HepG2 (cell line): Measurements from ENCODE around the gene CCM2L.

ENCODE experiments used
- ATF2 ChIP-seq: sonication (generic); formaldehyde crosslinking; IDR thresholded peaks from 2 replicates; pipeline ENCODE4 v1.4.0; 2020; ENCODE audit warnings: missing genetic modification reagents
- BHLHE40 ChIP-seq: IDR thresholded peaks from 2 replicates; pipeline ENCODE4 v1.6.1; 2011; ENCODE audit warnings: low read length, improper control_type of control experiment
- CTCF ChIP-seq: sonication (generic); formaldehyde crosslinking; IDR thresholded peaks from 2 replicates; pipeline ENCODE4 v1.5.0; 2020; ENCODE audit warnings: mild to moderate bottlenecking, missing genetic modification reagents, moderate library complexity
- GABPA ChIP-seq, 2 experiments: IDR thresholded peaks; 2 replicates each; pipeline ENCODE4 v1.6.1; 2011 to 2016; ENCODE audit warnings: low read depth in 2 of 2, low read length in 1 of 2, missing biosample characterization in 1 of 2, missing genetic modification characterization in 1 of 2
- HDAC2 ChIP-seq: sonication (generic); formaldehyde crosslinking; IDR thresholded peaks from 2 replicates; pipeline ENCODE4 v1.4.0; 2020; ENCODE audit warnings: missing genetic modification reagents
- LRRFIP1 ChIP-seq: sonication (generic); formaldehyde crosslinking; conservative IDR thresholded peaks from 2 replicates; pipeline ENCODE4 v1.4.0; 2020; ENCODE audit warnings: missing genetic modification reagents
- PLSCR1 ChIP-seq: sonication (generic); formaldehyde crosslinking; IDR thresholded peaks from 2 replicates; pipeline ENCODE4 v1.5.0; 2020; ENCODE audit warnings: missing genetic modification reagents, mild to moderate bottlenecking, borderline replicate concordance
- SMAD1 ChIP-seq: sonication (generic); formaldehyde crosslinking; IDR thresholded peaks from 2 replicates; pipeline ENCODE4 v1.4.0; 2020; ENCODE audit warnings: missing genetic modification reagents, low read depth, mild to moderate bottlenecking, borderline replicate concordance
- YEATS2 ChIP-seq: sonication (generic); formaldehyde crosslinking; IDR thresholded peaks from 2 replicates; pipeline ENCODE4 v1.4.0; 2020; ENCODE audit warnings: missing genetic modification reagents, borderline replicate concordance
- ZBTB14 ChIP-seq: sonication (generic); formaldehyde crosslinking; IDR thresholded peaks from 2 replicates; pipeline ENCODE4 v1.4.0; 2020; ENCODE audit warnings: missing genetic modification reagents
- ZNF614 ChIP-seq: IDR thresholded peaks from 2 replicates; pipeline ENCODE4 v1.6.1; 2018; ENCODE audit warnings: missing biosample characterization, missing genetic modification reagents, inconsistent platforms, borderline replicate concordance
- TF ChIP-seq, protein P1 (sequence below): IDR thresholded peaks from 2 replicates; pipeline ENCODE4 v1.6.1; 2016

- TF ChIP-seq YEATS2 (CRISPR knock-in tag) (no peak), ZBTB14 (CRISPR knock-in tag) (no peak), HDAC2 (CRISPR knock-in tag) (no peak), ZNF614 (CRISPR knock-in tag) (no peak), BHLHE40 (peak; percentile 79), ATF2 (no peak), SMAD1 (CRISPR knock-in tag) (no peak), CTCF (no peak), LRRFIP1 (CRISPR knock-in tag) (no peak), GABPA (IDR thresholded peaks at IDR 0.05; ENCODE audit: low read depth, low read length) (no peak), GABPA (CRISPR knock-in tag; IDR thresholded peaks at IDR 0.05; ENCODE audit: low read depth) (peak; percentile 51), PLSCR1 (CRISPR knock-in tag) (no peak)
- TF ChIP-seq, protein P1, sequence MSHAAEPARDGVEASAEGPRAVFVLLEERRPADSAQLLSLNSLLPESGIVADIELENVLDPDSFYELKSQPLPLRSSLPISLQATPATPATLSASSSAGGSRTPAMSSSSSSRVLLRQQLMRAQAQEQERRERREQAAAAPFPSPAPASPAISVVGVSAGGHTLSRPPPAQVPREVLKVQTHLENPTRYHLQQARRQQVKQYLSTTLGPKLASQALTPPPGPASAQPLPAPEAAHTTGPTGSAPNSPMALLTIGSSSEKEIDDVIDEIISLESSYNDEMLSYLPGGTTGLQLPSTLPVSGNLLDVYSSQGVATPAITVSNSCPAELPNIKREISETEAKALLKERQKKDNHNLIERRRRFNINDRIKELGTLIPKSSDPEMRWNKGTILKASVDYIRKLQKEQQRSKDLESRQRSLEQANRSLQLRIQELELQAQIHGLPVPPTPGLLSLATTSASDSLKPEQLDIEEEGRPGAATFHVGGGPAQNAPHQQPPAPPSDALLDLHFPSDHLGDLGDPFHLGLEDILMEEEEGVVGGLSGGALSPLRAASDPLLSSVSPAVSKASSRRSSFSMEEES (CRISPR knock-in tag): no peak
Measured at GRCh38 chr20:32006841-32007786, 3.1 kb upstream of the CCM2L start.
